Mesendoderm (in vitro differentiated cells): ENCODE measurements around the gene C10orf62.

Experiments used
- DNase-seq: peaks from one replicate; pipeline ENCODE4 v3.0.0; 2013
- H2AK5ac ChIP-seq: 2 replicates; pipeline ENCODE4 v1.6.1; 2013; ENCODE audit warnings: low read length, inconsistent platforms
- H2BK120ac ChIP-seq: 2 replicates; pipeline ENCODE4 v1.6.1; 2013; ENCODE audit warnings: low read depth, mild to moderate bottlenecking, low read length, moderate library complexity, mixed read lengths
- H2BK15ac ChIP-seq: replicated peaks from 2 replicates; pipeline ENCODE4 v1.6.1; 2013; ENCODE audit warnings: low read depth, mild to moderate bottlenecking, moderate library complexity
- H2BK5ac ChIP-seq: 2 replicates; pipeline ENCODE4 v1.6.1; 2013; ENCODE audit warnings: low read length, inconsistent platforms
- H3K18ac ChIP-seq: 2 replicates; pipeline ENCODE4 v1.6.1; 2013; ENCODE audit warnings: mild to moderate bottlenecking, low read length, mixed read lengths
- H3K23ac ChIP-seq: one replicate; pipeline ENCODE4 v1.6.1; 2013; ENCODE audit warnings: low read length
- H3K27ac ChIP-seq: 2 replicates; pipeline ENCODE4 v1.5.1; 2013; ENCODE audit warnings: low read depth, mild to moderate bottlenecking, inconsistent platforms, low read length, moderate library complexity
- H3K27me3 ChIP-seq: 2 replicates; pipeline ENCODE4 v1.6.1; 2013; ENCODE audit warnings: low read length, control low read depth, mild to moderate bottlenecking, inconsistent platforms; ENCODE audit not compliant: insufficient read depth, poor library complexity
- H3K36me3 ChIP-seq: 2 replicates; pipeline ENCODE4 v1.6.1; 2013; ENCODE audit warnings: low read length, inconsistent platforms; ENCODE audit not compliant: control insufficient read depth, insufficient read depth
- H3K4ac ChIP-seq: one replicate; pipeline ENCODE4 v1.6.1; 2013; ENCODE audit warnings: low read depth, mild to moderate bottlenecking, low read length, moderate library complexity
- H3K4me1 ChIP-seq: 2 replicates; pipeline ENCODE4 v1.6.1; 2013; ENCODE audit warnings: low read depth, low read length, inconsistent platforms; ENCODE audit not compliant: control insufficient read depth
- H3K4me2 ChIP-seq: 2 replicates; pipeline ENCODE4 v1.6.1; 2013; ENCODE audit warnings: low read length
- H3K4me3 ChIP-seq: 2 replicates; pipeline ENCODE4 v1.5.1; 2013; ENCODE audit warnings: mild to moderate bottlenecking, low read length
- H3K56ac ChIP-seq: one replicate; pipeline ENCODE4 v1.6.1; 2013; ENCODE audit warnings: low read length
- H3K79me1 ChIP-seq: 2 replicates; pipeline ENCODE4 v1.6.1; 2013; ENCODE audit warnings: low read length, inconsistent platforms
- H3K79me2 ChIP-seq: 2 replicates; pipeline ENCODE4 v1.6.1; 2013; ENCODE audit warnings: mild to moderate bottlenecking, low read length; ENCODE audit not compliant: control insufficient read depth, insufficient read depth
- H3K9ac ChIP-seq: 2 replicates; pipeline ENCODE4 v1.6.1; 2013; ENCODE audit warnings: low read length, inconsistent platforms
- H4K5ac ChIP-seq: one replicate; pipeline ENCODE4 v1.6.1; 2013; ENCODE audit warnings: low read length
- H4K8ac ChIP-seq: one replicate; pipeline ENCODE4 v1.6.1; 2013; ENCODE audit warnings: low read depth, mild to moderate bottlenecking, control low read depth, low read length, moderate library complexity
- WGBS: extraction: QIAGEN DNeasy Blood & Tissue Kit; methylation state at CpG from one replicate; pipeline ENCODE4 v1.1.7; 2013; ENCODE audit warnings: low lambda C conversion rate, missing lambda C conversion rate; ENCODE audit not compliant: insufficient coverage; ENCODE audit errors: extremely low coverage; 5-methylcytosine and 5-hydroxymethylcytosine counted together

Gene C10orf62

GRCh38 chr10:97570146-97570788 lies 19.3 kb upstream of the C10orf62 start:
- Histone ChIP-seq H3K18ac (no peak overlapping the region), H3K4me3 (no peak overlapping the region), H3K56ac (no peak overlapping the region), H2BK5ac (no peak overlapping the region), H2BK120ac (no peak overlapping the region), H2BK15ac (no peak overlapping the region), H3K79me2 (no peaks in the 10 kb centered on the region), H4K8ac (no peak overlapping the region), H3K4me2 (no peak overlapping the region), H3K23ac (no peak overlapping the region), H3K79me1 (no peaks in the 10 kb centered on the region), H3K36me3 (no peaks in the 10 kb centered on the region), H3K27ac (no peak overlapping the region), H2AK5ac (no peak overlapping the region), H3K27me3 (no peaks in the 10 kb centered on the region), H3K4ac (no peak overlapping the region), H4K5ac (no peak overlapping the region), H3K9ac (no peak overlapping the region), H3K4me1 (no peaks in the 10 kb centered on the region)
- DNase-seq = no peak
- WGBS = no CpG with 5 or more reads among the region's 33 CpGs

- H3K23ac ChIP-seq = no peak overlapping the region
- H3K36me3 ChIP-seq = no peaks in the 10 kb centered on the region
- no peaks in the 10 kb centered on the region for H3K79me2 ChIP-seq
- no peak overlapping the region for H2AK5ac ChIP-seq
- H3K4me3 ChIP-seq = no peak overlapping the region
- DNase-seq = no peak
- no peak overlapping the region for H3K4ac ChIP-seq
- H2BK5ac ChIP-seq = no peak overlapping the region
- no peak overlapping the region for H4K8ac ChIP-seq
- no peak overlapping the region for H4K5ac ChIP-seq
- no peak overlapping the region for H3K56ac ChIP-seq
- H3K4me1 ChIP-seq = no peaks in the 10 kb centered on the region
- H3K18ac ChIP-seq = no peak overlapping the region
- no peaks in the 10 kb centered on the region for H3K79me1 ChIP-seq
- no peak overlapping the region for H3K4me2 ChIP-seq
- H2BK15ac ChIP-seq = no peak overlapping the region
- H3K27me3 ChIP-seq = no peaks in the 10 kb centered on the region
- H3K9ac ChIP-seq = no peak overlapping the region
- no CpG with 5 or more reads among the region's 5 CpGs for WGBS
- H2BK120ac ChIP-seq = no peak overlapping the region
- no peak overlapping the region for H3K27ac ChIP-seq
Measured at GRCh38 chr10:97570789-97571471, 18.6 kb upstream of the C10orf62 start.

- Histone ChIP-seq H3K23ac (peak overlapping the region; percentile 11), H2BK15ac (no peak overlapping the region), H3K4me1 (no peaks in the 10 kb centered on the region), H3K4me3 (no peak overlapping the region), H3K79me1 (no peaks in the 10 kb centered on the region), H3K27ac (no peak overlapping the region), H2BK5ac (no peak overlapping the region), H4K5ac (no peak overlapping the region), H3K79me2 (no peaks in the 10 kb centered on the region), H2BK120ac (no peak overlapping the region), H4K8ac (no peak overlapping the region), H3K4me2 (no peak overlapping the region), H3K27me3 (no peaks in the 10 kb centered on the region), H3K18ac (no peak overlapping the region), H3K9ac (no peak overlapping the region), H2AK5ac (no peak overlapping the region), H3K36me3 (no peaks in the 10 kb centered on the region), H3K56ac (no peak overlapping the region), H3K4ac (no peak overlapping the region)
- no peak for DNase-seq
- WGBS = no CpG with 5 or more reads among the region's 3 CpGs
Measured at GRCh38 chr10:97571622-97572021, 17.9 kb upstream of the C10orf62 start.

- no peaks in the 10 kb centered on the region for H3K36me3 ChIP-seq
- no peak within 1 kb of the TSS for H2BK120ac ChIP-seq
- no peak within 1 kb of the TSS for H3K4me2 ChIP-seq
- H3K4ac ChIP-seq = no peak within 1 kb of the TSS
- no peak within 1 kb of the TSS for H4K5ac ChIP-seq
- no peak within 1 kb of the TSS for H3K27ac ChIP-seq
- H3K18ac ChIP-seq = no peak within 1 kb of the TSS
- H3K79me2 ChIP-seq = no peaks in the 10 kb centered on the region
- peak; percentile 91 for DNase-seq
- H3K4me1 ChIP-seq = no peaks in the 10 kb centered on the region
- no peak within 1 kb of the TSS for H2AK5ac ChIP-seq
- H3K27me3 ChIP-seq = no peaks in the 10 kb centered on the region
- no peak within 1 kb of the TSS for H4K8ac ChIP-seq
- no CpG with 5 or more reads among the region's 16 CpGs for WGBS
- H3K9ac ChIP-seq = no peak within 1 kb of the TSS
- no peak within 1 kb of the TSS for H3K4me3 ChIP-seq
- no peaks in the 10 kb centered on the region for H3K79me1 ChIP-seq
- H2BK15ac ChIP-seq = no peak within 1 kb of the TSS
- H2BK5ac ChIP-seq = no peak within 1 kb of the TSS
- no peak within 1 kb of the TSS for H3K56ac ChIP-seq
- H3K23ac ChIP-seq = peak within 1 kb of the TSS; percentile 11
Measured at GRCh38 chr10:97572214-97572989, 17.1 kb upstream of the C10orf62 start, which contains the start of gene ANKRD2. TSS of gene ANKRD2 (plus strand) at chr10:97572779. CDS start at chr10:97572789, 10 bp downstream.

- no peaks in the 10 kb centered on the region for H3K27me3 ChIP-seq
- DNase-seq = no peak
- H3K79me2 ChIP-seq = no peaks in the 10 kb centered on the region
- H3K36me3 ChIP-seq = no peaks in the 10 kb centered on the region
- no CpG with 5 or more reads among the region's 2 CpGs for WGBS
- H3K18ac ChIP-seq = no peak overlapping the region
- H2AK5ac ChIP-seq = no peak overlapping the region
- no peak overlapping the region for H3K4me3 ChIP-seq
- no peak overlapping the region for H2BK5ac ChIP-seq
- no peak overlapping the region for H3K4ac ChIP-seq
- no peak overlapping the region for H2BK15ac ChIP-seq
- no peak overlapping the region for H3K27ac ChIP-seq
- no peaks in the 10 kb centered on the region for H3K79me1 ChIP-seq
- no peak overlapping the region for H2BK120ac ChIP-seq
- H3K23ac ChIP-seq = no peak overlapping the region
- no peak overlapping the region for H4K8ac ChIP-seq
- no peak overlapping the region for H4K5ac ChIP-seq
- H3K4me1 ChIP-seq = no peaks in the 10 kb centered on the region
- no peak overlapping the region for H3K9ac ChIP-seq
- no peak overlapping the region for H3K4me2 ChIP-seq
- no peak overlapping the region for H3K56ac ChIP-seq
Measured at GRCh38 chr10:97573021-97573420, 16.5 kb upstream of the C10orf62 start.
